GM19239 (cell line): Measurements from ENCODE around the gene ACOT7.
"Not testable (repeated sequence)": the region's sequence is repeated elsewhere in the genome, so short reads cannot be mapped to it uniquely, and the experiment has no call there.

Experiments used
- DNase-seq: peaks from one replicate; pipeline ENCODE4 v3.0.0; 2011; ENCODE audit warnings: low spot score; ENCODE audit not compliant: insufficient read length
- FAIRE-seq: peaks from 2 replicates; lab custom pipeline; 2011; peaks lifted over from hg19 to GRCh38; lab: Jason Lieb, UNC

Gene ACOT7, protein sequence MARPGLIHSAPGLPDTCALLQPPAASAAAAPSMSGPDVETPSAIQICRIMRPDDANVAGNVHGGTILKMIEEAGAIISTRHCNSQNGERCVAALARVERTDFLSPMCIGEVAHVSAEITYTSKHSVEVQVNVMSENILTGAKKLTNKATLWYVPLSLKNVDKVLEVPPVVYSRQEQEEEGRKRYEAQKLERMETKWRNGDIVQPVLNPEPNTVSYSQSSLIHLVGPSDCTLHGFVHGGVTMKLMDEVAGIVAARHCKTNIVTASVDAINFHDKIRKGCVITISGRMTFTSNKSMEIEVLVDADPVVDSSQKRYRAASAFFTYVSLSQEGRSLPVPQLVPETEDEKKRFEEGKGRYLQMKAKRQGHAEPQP

DNA sequence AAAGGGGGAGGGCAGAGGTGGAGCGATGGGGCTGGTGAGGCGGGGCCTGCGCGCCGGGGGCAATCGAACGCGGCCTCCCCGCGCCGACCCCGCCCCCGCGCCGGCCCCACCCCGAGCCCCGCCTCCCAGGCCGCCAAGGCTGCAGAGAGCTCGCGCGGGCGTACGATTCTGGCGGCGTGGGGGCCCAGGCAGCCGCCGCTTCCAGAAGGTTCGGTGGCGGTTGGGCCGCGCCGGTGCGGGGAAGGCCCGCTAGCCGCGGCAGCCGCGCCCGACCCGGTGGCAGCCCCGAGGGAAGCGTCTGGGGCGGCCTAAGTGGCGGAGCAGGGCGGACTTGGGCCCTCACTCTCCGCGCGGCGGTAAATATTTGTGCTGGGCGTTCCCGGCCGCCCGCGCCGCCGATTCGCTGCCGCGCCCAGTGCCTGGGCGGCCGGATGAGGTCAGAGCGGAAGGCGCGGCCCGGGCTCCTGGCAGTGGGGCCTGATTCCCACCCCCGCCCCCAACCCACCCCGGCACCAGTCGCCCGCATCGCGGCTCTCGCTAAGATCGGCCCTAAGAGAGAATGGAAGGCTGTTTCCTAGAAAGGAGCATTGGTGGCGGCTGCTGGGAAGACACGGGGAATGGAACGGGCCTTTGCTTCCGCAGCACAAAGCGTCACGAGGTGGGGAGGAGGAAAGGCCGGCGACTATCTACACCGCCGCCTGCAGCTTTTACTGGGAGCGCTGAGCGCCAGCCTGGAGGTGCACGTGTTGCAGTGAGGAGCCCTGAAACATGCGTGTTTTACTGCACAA, at the start of gene ACOT7:
TSS of gene ACOT7 (minus strand) at position 368 of the 788 bp plus-strand sequence. CDS start 368 bp downstream, outside the sequence.
- FAIRE-seq (peak; percentile 49), DNase-seq (peak; percentile 94)

DNA sequence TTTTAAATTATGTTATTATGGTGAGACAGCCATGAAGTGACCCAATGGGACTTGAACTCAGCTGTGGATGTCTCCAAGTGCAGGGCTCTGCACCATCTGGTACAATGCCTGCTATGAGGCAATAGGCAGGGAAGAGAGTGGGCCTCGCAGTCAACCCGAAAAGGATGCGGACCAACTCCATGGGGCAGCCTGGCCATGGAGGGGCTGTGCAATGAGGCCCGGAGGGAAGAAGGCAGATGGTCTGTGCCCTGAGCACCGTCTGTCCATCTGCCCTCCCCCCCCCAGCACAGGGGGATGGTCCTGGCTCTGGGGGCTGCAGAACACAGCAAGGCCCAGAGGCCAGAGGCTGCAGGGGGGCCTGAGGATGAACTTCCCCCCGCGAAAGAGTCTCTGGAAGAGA, 48.0 kb upstream of the ACOT7 start:
- no peak for DNase-seq
- FAIRE-seq, result no peak

DNA sequence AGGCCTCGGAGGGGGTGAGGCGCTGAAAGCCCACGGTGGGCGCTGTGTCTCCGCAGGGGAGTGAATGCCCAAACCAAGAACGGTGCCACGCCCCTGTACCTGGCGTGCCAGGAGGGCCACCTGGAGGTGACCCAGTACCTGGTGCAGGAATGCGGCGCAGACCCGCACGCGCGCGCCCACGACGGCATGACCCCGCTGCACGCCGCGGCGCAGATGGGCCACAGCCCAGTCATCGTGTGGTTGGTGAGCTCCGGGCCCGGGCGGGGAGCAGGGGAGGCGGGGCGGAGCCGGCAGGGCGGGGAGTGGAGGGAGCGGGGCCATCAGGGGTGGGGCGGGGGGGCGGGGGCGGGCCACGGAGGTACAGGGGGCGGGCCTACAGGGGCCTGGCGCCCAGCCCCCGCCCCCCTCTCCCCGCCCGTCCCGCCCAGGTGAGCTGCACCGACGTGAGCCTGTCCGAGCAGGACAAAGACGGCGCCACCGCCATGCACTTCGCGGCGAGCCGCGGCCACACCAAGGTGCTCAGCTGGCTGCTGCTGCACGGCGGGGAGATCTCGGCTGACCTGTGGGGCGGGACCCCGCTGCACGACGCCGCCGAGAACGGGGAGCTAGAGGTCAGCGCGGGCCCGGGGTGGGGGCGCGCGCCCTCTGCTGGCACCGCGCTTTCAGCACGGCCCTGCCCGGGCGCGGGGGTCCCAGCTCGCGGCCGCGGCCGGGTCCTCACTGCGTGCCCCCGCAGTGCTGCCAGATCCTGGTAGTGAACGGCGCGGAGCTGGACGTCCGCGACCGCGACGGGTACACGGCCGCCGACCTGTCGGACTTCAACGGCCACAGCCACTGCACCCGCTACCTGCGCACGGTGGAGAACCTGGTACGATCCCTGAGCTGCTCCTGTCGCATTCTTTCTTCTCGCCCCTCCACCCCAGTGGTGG, 46.9 kb upstream of the ACOT7 start:
- DNase-seq, result no peak
- no peak for FAIRE-seq

DNA sequence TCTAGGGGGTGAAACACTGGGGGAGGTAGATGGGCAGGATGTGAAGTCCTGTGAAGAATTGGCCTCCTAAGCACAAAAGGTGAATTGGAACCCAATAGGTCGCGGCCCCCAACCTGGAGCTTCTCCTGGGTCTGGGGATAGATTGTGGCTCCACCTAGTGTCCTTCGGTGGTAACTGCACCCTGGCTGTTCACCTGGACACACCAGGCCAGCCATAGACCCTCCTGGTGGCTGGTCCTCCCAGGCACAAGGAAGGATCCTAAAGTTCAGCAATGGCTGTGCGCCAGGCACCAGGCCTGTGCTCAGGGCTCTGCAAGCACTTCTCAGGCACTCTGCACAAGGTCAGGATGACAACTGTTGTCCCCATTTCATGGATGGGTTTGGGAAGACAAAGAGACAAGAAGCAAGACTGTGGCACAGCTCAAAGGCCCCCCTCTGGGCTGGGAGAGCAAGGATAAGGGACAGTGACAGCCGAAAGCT, 44.5 kb upstream of the ACOT7 start:
- DNase-seq (peak; percentile 94), FAIRE-seq (peak; percentile 47)

DNA sequence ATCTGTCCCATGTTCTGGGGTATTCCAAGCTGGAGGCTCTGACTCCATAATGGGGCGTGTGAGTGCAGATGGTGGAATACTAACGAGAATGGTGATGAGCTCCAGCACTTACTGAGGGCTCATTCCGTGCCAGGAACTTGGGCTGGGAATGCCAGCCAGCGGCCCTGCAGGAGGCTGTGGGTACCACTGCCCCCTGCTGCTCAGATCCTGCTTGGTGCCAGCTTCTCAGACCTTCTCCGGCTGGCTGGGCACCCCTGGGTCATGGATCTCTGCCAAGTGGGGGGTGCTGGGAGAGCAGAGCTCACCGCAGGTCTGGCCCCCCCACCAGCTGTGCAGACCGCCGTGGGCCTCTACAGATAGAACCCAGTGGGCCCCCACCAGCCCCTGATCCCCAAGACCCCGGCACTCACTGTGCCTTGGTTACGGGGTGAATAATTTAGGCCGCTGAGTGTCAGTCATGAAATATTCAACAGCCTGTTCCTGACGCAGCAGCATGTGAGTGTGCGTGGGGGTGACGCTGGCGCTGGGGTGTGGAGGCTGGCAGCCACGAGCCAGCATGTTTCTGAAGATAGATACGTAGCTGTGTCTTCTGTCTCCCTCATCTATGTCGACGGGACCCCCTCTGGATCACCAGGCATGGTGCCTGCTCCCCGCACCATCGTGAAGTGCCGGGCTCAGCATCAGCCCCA, 43.6 kb upstream of the ACOT7 start:
- not testable (repeated sequence) for DNase-seq, FAIRE-seq

DNA sequence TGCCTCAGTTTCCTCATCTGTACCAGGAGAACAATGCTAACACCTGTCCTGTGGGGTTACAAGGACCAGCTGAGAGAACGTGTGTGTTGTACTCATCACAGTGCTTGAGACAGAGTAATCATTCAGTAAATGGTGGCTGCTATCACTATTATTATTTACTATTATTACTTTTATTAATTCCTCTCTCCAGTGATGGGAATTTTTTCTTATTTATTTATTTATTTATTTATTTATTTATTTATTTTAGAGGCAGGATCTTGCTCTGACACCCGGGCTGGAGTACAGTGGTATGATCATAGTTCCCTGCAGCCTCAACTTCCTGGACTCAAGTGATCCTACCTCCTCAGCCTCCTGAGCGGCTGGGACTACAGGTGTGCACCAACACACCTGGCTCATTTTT, 42.7 kb upstream of the ACOT7 start:
- DNase-seq, FAIRE-seq: not testable (repeated sequence)

DNA sequence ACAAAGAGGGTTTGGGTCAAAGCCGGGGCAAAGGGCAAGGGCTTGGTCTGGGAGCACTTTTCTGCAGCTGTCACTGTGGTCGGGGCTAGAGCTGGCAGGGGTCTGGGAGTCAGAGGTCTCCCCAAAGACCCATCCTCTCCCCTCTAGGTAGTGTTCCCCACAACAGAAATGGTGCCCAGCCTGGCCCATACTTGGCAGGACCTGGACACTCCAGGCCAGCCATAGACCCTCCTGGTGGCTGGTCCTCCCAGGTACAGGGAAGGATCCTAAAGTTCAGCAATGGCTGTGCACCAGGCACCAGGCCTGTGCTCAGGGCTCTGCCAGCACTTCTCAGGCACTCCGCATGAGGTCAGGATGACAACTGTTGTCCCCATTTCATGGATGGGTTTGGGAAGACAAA, 42.0 kb upstream of the ACOT7 start:
- DNase-seq (no peak), FAIRE-seq (no peak)

DNA sequence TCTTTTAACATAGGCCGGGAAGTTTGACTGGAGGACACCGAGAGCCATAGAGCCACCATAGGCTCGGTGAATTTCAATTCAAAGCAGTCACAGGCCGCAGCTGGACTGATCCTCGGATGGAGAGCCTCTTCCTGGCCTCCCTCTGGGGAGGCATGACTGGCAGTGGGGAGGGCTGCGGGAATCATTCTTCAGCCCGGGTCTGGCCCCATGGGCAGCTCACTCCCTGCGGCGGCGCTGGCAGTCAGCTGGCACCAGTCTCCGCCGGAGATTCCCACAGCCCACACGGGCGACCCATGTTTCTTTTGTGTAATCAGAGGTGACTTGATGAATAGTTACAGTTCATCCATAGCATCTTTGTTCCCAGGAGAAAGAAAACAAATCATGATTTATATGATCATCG, 41.6 kb upstream of the ACOT7 start:
- no peak for DNase-seq
- FAIRE-seq, result no peak

DNA sequence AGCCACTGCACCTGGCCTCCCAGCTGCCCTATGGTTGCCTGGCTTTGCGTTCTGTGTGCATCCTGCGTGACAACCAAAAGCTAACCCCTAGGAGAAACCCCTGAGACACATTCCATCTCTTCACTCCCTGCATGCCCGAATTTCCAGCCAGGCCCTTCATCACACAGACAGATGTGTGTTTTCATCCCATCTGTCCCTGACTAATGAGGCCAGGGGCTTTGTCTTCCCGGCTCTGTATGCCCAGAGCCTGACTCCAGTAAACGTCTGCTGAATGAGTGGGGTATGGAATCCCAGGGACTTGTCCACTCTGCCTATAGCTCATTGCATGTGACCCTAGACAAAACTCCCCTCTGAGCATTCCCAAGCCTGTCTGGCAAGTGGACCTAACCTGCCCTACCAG, 40.6 kb upstream of the ACOT7 start:
- FAIRE-seq (no peak), DNase-seq (no peak)

DNA sequence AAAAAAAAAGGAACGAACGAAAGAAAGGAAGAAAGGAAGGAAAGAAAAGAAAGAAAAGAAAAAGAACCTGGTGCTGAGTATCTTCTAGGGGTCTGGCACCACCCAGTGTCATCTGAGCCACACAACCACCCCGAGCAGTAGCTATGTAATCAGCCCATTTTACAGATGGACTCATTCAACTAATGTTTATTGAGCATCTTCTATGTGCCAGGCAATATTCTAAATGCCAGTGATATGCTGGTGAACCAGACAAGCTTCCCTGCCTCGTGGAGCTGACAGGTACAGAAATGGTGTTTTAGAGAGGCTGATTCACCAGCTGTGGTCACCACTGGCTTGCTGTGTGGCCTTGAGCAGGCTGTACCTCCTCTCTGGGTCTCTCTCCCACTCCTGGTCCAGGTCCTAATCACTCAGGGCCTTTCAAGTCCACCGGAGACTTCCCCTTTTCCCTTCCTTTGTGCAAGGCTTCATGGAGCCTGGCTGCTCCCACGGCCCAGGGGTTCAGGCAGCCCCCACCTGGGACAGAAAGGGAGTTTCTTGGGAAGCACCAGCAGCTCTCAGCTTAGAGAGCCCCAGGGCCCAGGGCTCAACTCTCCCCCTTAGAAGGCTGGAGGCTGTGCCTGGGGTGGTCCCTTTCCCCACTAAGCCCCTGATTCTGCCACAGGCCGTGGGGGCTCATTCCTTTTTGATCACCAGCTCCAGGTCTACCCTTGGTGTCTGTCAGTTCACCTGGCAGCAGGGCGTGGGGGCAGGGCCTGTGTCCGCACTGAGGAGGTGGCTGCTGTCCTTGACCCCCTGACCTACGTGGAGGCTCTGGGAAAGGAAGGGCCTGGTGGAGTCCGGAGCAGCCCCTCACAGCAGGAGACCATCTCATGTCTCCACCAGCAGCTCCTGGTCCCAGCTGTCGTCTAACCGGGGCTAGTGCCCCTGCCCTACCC, 38.3 kb upstream of the ACOT7 start:
- not testable (repeated sequence) for FAIRE-seq, DNase-seq

DNA sequence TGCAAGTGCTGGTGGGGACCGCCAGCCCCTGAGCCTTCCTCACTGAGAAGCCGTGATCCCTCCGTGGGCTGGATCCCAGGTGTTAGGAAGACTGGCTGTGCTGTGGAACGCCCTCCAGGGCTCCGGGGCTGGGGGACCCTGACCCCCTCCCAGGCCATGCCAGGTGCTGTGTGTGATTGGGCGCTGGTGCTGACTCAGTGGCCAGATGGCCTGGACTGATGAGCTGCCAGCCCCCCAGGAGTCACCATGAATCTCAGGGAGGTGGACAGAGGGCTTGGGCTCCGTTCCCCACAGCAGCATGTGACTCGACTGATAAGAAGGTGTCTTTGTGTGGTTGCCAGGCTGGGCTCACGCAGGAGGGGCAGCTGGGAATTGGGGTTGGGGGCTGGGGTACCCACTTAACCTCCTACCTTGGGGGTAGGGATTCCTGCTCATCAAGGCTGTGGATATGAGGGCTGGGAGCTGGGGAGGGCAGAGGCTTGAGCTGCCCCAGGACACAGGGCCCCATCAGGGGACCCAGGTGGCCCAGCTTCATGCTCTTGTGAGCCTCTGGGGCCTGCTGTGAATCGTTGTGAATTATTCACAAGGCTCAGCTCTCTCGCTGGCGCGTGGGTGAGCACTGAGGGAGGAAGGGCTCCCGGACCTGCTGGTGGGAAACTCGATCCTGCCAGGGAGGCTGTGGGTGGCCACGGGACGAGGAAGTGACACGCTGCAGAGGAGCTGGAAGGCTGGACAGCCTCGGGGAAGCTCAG, 36.3 kb upstream of the ACOT7 start:
- not testable (repeated sequence) for DNase-seq, FAIRE-seq

DNA sequence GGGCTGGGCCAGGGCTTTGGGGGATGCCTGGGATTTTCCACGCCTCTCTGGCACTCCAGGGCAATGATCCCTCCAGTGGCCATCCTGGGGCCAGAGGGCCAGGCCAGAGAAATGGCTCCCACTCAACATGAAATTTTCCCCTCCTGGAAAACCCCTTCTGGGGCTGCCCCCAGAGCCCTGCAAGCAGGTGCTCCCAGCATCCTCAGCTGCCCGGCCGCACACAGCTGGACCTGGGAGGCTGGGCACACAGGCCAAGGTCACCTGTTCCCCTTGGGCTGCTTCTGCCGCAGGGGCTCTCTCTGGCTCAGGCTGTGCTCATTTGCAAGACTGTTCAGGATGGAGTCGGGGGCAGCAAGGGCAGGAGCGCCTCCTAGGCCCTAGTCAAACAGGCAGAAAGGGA, 34.9 kb upstream of the ACOT7 start:
- not testable (repeated sequence) for FAIRE-seq, DNase-seq

DNA sequence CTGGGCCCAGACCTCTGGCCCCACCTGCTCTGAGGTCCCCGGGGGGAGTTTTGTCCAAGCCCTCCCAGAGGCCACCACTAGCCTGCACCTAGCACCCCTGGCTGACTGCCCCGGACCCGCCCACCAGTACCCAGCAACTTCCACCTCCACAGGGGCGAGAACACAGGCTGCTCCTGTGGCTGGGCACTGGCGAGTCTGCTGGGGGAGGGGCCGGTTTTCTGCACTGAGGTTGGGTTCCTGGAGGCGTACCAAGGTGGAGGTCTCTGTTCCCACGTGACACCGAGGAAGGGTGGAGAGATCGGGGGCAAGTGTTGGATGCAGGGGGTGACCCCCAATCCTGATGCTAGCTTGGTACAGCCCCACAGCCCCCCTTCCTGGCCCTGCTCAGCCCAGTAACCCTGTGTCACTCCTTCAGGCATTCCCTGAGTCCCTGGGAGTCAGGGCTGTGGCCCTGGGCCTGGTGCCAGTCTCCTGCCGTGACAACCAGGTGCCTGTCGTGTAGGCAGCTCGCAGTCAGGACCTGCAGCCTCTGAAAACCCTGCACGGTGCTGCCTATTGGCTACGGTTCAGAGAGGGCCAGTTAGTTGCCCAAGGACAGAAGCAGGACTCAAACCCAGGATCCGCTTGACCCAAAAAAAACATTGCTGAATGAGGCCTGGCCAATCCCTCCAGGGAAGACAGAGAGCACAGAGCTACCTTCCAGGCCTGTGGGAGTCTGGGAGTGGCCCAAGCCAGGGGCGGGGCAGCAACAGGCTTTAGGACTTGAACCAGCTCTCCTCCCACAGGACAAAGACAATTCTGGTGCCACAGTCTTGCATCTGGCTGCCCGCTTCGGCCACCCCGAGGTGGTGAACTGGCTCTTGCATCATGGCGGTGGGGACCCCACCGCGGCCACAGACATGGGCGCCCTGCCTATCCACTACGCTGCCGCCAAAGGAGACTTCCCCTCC, 34.1 kb upstream of the ACOT7 start:
- no peak for DNase-seq
- FAIRE-seq, result no peak

DNA sequence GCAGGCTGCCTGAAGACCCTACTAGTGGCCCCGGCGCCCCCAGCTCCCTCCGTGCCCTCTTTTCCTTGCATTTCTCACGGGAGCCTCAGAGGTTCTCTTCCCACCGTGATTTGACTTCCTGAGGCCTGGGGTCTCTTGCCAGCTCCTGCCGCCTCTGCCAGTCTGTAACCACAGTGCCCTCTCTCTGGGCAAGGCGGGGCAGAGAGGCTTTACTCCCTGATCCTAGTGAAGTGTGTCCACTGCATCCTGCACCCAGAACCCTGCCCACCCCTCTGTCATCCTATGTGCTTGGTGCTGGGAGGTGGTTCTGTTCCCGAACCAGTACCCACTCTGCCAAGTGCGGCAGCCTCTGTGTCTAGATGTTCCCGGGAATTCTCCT, 33.4 kb upstream of the ACOT7 start:
- no peak for FAIRE-seq

DNA sequence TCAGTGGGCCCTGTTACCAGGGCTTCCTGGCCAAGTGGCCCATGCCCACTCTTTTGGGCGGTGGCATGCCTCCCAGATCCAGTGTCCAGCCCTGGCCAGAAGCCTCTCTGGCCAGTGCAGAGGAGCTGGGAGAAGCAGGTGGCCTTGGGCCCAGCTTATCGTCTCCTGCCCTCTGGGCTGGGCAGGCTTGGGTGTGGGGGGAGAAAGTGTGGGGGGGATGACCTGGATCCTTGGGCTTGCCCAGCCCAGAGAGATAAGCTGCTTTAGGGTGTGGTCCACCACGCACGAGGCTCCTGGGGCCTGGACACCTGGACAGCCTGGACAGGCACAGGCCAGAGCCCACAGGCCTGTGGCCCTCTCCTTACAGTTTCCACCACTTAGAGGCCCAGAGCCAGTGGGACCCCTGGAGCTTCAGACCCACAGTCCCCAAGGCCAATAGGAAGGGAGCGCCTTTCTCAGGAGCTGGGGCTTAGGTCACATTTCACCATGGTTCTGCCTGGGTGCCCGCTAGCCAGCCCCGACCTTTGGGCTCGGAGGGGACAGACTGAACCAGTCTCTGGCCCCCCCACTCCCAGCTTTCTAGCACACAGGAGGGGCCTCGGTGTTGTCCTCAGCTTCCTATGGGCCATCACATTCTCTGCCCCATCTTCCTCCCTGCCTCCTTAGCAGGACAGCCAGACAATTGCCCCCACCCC, 32.9 kb upstream of the ACOT7 start:
- DNase-seq (no peak), FAIRE-seq (no peak)

More for the DNA sequence above, 33.4 kb upstream of the ACOT7 start:
- no peak for DNase-seq

DNA sequence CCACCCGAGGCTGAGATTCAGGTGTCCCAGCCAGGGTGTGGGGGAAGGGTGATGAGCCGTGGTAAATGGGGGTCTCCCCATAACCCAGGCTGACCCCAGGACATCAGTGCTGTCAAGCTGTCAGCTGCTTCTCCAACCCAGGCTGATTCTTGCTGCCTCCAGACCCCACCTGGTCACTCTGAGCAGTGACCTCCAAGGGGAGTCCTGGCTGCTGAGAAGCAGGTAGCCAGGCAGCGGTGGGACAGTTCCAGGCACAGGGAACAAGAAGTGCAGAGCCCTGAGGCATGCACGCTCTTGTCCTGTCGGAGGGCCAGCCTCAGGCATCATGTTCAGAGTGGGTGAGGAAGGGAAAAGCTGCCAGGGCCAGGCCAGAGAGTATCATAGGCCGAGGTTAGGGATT, 32.1 kb upstream of the ACOT7 start:
- FAIRE-seq, result no peak
- no peak for DNase-seq
